Measurements from ENCODE around the gene C11orf16.
"Not testable (repeated sequence)": the region's sequence is repeated elsewhere in the genome, so short reads cannot be mapped to it uniquely, and the experiment has no call there.

C11orf16 gene

GRCh38 chr11:8932564-8933180, at the start of gene C11orf16:
Gene C11orf16 (minus strand): TSS chr11:8932947. CDS start chr11:8932308, 639 bp downstream.
- DNase-seq, result no peak

GRCh38 chr11:8980485-8980884, 47.7 kb upstream of the C11orf16 start:
- DNase-seq, result no peak

GRCh38 chr11:8979365-8979764, 46.6 kb upstream of the C11orf16 start:
- not testable (repeated sequence) for DNase-seq

GRCh38 chr11:8973121-8973520, 40.4 kb upstream of the C11orf16 start:
- no peak for DNase-seq

- DNase-seq, result no peak
These were observed 39.2 kb upstream of the C11orf16 start for GRCh38 chr11:8971924-8972316.

- DNase-seq, result no peak
These were observed 38.6 kb upstream of the C11orf16 start for GRCh38 chr11:8971196-8971923.

GRCh38 chr11:8967184-8967583, 34.4 kb upstream of the C11orf16 start:
- no peak for DNase-seq

- DNase-seq, result peak; percentile 74
These were observed 31.9 kb upstream of the C11orf16 start, which contains the start of gene TMEM9B for GRCh38 chr11:8964324-8965320. Gene TMEM9B (minus strand): TSS chr11:8964442. CDS start chr11:8964313, 129 bp downstream.

- peak; percentile 73 for DNase-seq
These were observed 31.0 kb upstream of the C11orf16 start for GRCh38 chr11:8963569-8964323.

GRCh38 chr11:8962841-8963240, 30.1 kb upstream of the C11orf16 start:
- DNase-seq, result no peak

- DNase-seq, result no peak
These were observed 28.7 kb upstream of the C11orf16 start for GRCh38 chr11:8961401-8961800.

GRCh38 chr11:8959546-8960166, 26.9 kb upstream of the C11orf16 start:
- no peak for DNase-seq

GRCh38 chr11:8956860-8957259, 24.1 kb upstream of the C11orf16 start:
- no peak for DNase-seq

GRCh38 chr11:8948886-8949285, 16.1 kb upstream of the C11orf16 start:
- DNase-seq, result no peak

GRCh38 chr11:8947230-8947943, 14.6 kb upstream of the C11orf16 start:
- DNase-seq, result no peak

GRCh38 chr11:8942518-8943066, 9.8 kb upstream of the C11orf16 start, which contains the start of gene ASCL3:
Gene ASCL3 (minus strand): TSS chr11:8943016. CDS start chr11:8938161, 4,855 bp downstream.
- no peak for DNase-seq

- no peak for DNase-seq
These were observed 8.8 kb upstream of the C11orf16 start for GRCh38 chr11:8941341-8942103.

GRCh38 chr11:8937659-8938058, 4.9 kb upstream of the C11orf16 start:
- DNase-seq, result no peak

- DNase-seq, result no peak
These were observed 4.4 kb upstream of the C11orf16 start for GRCh38 chr11:8937159-8937558.

GRCh38 chr11:8935789-8936188, 3.0 kb upstream of the C11orf16 start:
- DNase-seq, result not testable (repeated sequence)

Measured in activated effector memory CD4-positive, alpha-beta T cell treated with Interleukin-2 at 50 U/mL for 16 hours (primary cell).